Ishikawa (cell line): ENCODE measurements around the gene FOXC2.

Experiments used
- CEBPB ChIP-seq: IDR thresholded peaks from 2 replicates; pipeline ENCODE4 v1.6.1; 2012
- CREB1 ChIP-seq: IDR thresholded peaks from 2 replicates; pipeline ENCODE4 v1.6.1; 2012; ENCODE audit warnings: low read depth
- EGR1 ChIP-seq: IDR thresholded peaks from 2 replicates; pipeline ENCODE4 v1.6.1; 2012
- EP300 ChIP-seq: IDR thresholded peaks from 2 replicates; pipeline ENCODE4 v1.6.1; 2012; ENCODE audit warnings: borderline replicate concordance
- FOXM1 ChIP-seq: IDR thresholded peaks from 2 replicates; pipeline ENCODE4 v1.6.1; 2012; ENCODE audit warnings: low read depth, borderline replicate concordance
- NFIC ChIP-seq: IDR thresholded peaks from 2 replicates; pipeline ENCODE4 v1.6.1; 2012
- RAD21 ChIP-seq: IDR thresholded peaks from 2 replicates; pipeline ENCODE4 v1.6.1; 2012; ENCODE audit warnings: low read depth
- TAF1 ChIP-seq: IDR thresholded peaks from 2 replicates; pipeline ENCODE4 v1.6.1; 2012; ENCODE audit warnings: low read depth, mild to moderate bottlenecking
- TCF12 ChIP-seq: IDR thresholded peaks from 2 replicates; pipeline ENCODE4 v1.6.1; 2012; ENCODE audit warnings: low read depth
- TEAD4 ChIP-seq: IDR thresholded peaks from 2 replicates; pipeline ENCODE4 v1.6.1; 2012
- YY1 ChIP-seq: IDR thresholded peaks from 2 replicates; pipeline ENCODE4 v1.6.1; 2012; ENCODE audit warnings: low read depth
- ZBTB7A ChIP-seq: IDR thresholded peaks from 2 replicates; pipeline ENCODE4 v1.6.1; 2012; ENCODE audit warnings: low read depth
- TF ChIP-seq, protein P1 (sequence below): IDR thresholded peaks from 2 replicates; pipeline ENCODE4 v1.6.1; 2012
- TF ChIP-seq, protein P2 (sequence below): IDR thresholded peaks from 2 replicates; pipeline ENCODE4 v1.6.1; 2012
- TF ChIP-seq, protein P3 (sequence below): IDR thresholded peaks from 2 replicates; pipeline ENCODE4 v1.6.1; 2012; ENCODE audit warnings: low read depth, mild to moderate bottlenecking

FOXC2 gene

DNA sequence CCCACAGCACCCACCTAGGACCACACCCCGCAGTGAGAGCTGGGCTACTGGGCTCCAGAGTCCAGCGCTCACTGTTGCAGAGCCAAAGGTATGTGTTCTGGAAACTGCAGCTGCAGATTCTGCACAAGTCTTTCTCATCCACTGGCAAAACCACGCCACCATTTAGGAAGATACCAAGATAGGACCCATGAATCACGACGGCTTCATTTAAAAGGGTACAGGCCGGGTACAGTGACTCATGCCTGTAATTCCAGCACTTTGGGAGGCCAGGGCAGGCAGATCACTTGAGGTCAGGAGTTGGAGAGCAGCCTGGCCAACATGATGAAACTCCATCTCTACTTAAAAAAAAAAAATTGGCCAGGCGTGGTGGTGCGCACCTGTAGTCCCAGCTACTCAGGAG lies 37.5 kb upstream of the FOXC2 start:
- no peak for TF ChIP-seq CEBPB
- no peak for TF ChIP-seq TAF1
- no peak for TF ChIP-seq EP300
- no peak for TF ChIP-seq ZBTB7A
- no peak for TF ChIP-seq YY1
- TF ChIP-seq, protein P1, sequence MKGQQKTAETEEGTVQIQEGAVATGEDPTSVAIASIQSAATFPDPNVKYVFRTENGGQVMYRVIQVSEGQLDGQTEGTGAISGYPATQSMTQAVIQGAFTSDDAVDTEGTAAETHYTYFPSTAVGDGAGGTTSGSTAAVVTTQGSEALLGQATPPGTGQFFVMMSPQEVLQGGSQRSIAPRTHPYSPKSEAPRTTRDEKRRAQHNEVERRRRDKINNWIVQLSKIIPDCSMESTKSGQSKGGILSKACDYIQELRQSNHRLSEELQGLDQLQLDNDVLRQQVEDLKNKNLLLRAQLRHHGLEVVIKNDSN = no peak
- TF ChIP-seq, protein P2, sequence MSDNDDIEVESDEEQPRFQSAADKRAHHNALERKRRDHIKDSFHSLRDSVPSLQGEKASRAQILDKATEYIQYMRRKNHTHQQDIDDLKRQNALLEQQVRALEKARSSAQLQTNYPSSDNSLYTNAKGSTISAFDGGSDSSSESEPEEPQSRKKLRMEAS = no peak
- TF ChIP-seq TCF12 = no peak
- no peak for TF ChIP-seq FOXM1
- TF ChIP-seq RAD21 = no peak
- TF ChIP-seq, protein P3, sequence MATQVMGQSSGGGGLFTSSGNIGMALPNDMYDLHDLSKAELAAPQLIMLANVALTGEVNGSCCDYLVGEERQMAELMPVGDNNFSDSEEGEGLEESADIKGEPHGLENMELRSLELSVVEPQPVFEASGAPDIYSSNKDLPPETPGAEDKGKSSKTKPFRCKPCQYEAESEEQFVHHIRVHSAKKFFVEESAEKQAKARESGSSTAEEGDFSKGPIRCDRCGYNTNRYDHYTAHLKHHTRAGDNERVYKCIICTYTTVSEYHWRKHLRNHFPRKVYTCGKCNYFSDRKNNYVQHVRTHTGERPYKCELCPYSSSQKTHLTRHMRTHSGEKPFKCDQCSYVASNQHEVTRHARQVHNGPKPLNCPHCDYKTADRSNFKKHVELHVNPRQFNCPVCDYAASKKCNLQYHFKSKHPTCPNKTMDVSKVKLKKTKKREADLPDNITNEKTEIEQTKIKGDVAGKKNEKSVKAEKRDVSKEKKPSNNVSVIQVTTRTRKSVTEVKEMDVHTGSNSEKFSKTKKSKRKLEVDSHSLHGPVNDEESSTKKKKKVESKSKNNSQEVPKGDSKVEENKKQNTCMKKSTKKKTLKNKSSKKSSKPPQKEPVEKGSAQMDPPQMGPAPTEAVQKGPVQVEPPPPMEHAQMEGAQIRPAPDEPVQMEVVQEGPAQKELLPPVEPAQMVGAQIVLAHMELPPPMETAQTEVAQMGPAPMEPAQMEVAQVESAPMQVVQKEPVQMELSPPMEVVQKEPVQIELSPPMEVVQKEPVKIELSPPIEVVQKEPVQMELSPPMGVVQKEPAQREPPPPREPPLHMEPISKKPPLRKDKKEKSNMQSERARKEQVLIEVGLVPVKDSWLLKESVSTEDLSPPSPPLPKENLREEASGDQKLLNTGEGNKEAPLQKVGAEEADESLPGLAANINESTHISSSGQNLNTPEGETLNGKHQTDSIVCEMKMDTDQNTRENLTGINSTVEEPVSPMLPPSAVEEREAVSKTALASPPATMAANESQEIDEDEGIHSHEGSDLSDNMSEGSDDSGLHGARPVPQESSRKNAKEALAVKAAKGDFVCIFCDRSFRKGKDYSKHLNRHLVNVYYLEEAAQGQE = no peak

DNA sequence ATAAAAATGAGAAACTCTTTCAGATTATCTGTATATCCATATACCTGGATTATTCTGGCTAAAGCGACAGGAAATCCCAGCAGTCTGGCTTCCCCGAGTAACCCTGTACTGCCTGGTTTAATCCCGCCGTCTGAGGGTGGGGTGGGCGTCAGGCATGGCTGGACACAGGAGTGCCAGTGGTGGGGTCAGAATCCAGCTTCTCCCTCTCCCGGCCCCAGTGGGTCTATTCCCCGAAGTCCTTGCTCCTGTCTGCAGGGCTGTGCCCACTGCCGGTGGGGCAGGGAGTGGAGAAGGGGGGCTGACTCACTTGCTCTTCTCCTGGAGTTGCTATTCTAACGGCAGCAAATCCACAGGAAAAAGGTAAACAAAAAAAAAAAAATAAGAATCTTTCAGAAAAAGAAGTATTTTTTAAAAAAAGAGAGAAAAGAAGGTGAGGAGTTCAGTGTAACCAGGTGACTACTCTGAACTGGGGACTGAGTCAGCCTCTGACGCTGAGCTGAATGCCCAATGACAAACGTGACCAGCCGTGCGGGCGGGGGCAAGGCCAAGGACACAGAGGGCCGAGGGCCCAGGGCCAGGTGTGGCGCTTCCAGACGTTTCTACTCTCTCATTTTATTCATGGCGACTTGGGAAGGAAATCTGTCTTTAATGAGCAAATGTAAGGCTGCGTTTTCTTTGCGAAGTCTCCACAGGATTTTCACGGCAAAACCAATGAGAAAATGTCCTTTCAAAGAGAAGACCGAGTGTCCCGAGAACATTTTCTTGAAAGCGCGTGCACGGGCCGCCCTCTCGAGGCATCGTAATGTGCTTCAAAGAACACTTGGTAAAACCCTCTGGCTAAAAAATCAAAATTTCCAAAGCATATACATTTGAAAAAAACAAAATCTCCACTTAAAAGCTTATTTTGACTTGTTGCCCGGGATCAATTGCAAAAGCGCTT lies 36.1 kb upstream of the FOXC2 start:
- TF ChIP-seq YY1 (no peak), TAF1 (no peak), EGR1 (no peak), TEAD4 (no peak), ZBTB7A (no peak), TCF12 (no peak), CREB1 (no peak), EP300 (no peak), NFIC (no peak), CEBPB (no peak), RAD21 (no peak), FOXM1 (no peak)
- TF ChIP-seq, protein P2 = no peak
- TF ChIP-seq, protein P1 = no peak
- TF ChIP-seq, protein P3 = no peak

DNA sequence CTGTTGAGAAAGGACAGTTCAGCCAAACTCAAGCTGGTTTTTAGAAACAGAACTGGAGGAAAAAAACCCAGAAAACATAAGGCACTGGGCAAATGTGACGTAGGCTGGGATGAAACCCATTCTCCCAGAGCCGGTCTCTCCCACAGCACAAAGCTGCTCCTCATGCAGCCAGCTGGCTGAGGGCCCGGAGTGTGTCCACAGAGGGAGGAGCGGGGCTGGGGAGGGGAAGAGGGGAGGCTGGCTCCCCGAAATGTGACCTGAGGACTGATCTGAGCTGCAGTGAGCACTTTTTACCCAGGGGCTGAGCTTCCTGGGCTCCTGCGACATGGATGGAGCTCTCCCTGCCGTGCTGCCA lies 35.5 kb upstream of the FOXC2 start:
- TF ChIP-seq RAD21 (no peak), ZBTB7A (no peak), TCF12 (no peak), YY1 (no peak), NFIC (no peak), EGR1 (no peak), CEBPB (no peak), EP300 (no peak), FOXM1 (no peak), TAF1 (no peak), TEAD4 (no peak)
- TF ChIP-seq, protein P3 = no peak
- TF ChIP-seq, protein P1 = no peak
- TF ChIP-seq, protein P2 = no peak
